Pancreas (tissue), 10 donors: ENCODE data around the gene DPYSL3. TPM values are rescaled to one million over a fixed set of nuclear protein-coding genes. Genes with fewer than 3 reads are reported as not detected.

Source experiments
- ATAC-seq, 4 donors: fragments of 200-7000 bp; cut with Tn5 transposase; one replicate each; pipeline versions ENCODE4 v1.8.0 to v1.9.1; 2020; ENCODE audit warnings: mild to moderate bottlenecking in 4 of 4, moderate library complexity in 4 of 4
- DNase-seq, 6 donors: peaks; one replicate each; pipeline ENCODE4 v3.0.0-alpha.2; 2020
- FAIRE-seq: peaks from 2 replicates; lab custom pipeline; 2012; peaks lifted over from hg19 to GRCh38; lab: Jason Lieb, UNC
- H3K27ac ChIP-seq, 4 donors: fragments of 200-600 bp; sonication (generic); 1 replicate in 3 of 4; 2 replicates in 1 of 4; pipeline versions ENCODE4 v1.5.0 to v1.8.0; 2020
- H3K27me3 ChIP-seq, 4 donors: fragments of 200-600 bp; one replicate each; pipeline ENCODE4 v1.8.0; 2021
- H3K36me3 ChIP-seq, 3 donors: fragments of 200-600 bp; sonication (generic) in 1 of 3; one replicate each; pipeline versions ENCODE4 v1.5.0 to v1.8.0; 2020 to 2021
- H3K4me1 ChIP-seq, 3 donors: fragments of 200-600 bp; one replicate each; pipeline ENCODE4 v1.8.0; 2021
- H3K4me3 ChIP-seq, 4 donors: fragments of 200-600 bp; sonication (generic) in 2 of 4; one replicate each; pipeline versions ENCODE4 v1.5.0 to v1.8.0; 2020 to 2021
- H3K9me3 ChIP-seq, 4 donors: fragments of 200-600 bp; one replicate each; pipeline ENCODE4 v1.8.0; 2021
- WGBS, 2 donors: extraction: QIAGEN DNeasy Blood & Tissue Kit; methylation state at CpG; one replicate each; pipeline ENCODE4 v1.1.7; 2013; 5-methylcytosine and 5-hydroxymethylcytosine counted together
- intact Hi-C, 3 donors: fragments of 100-400 bp; cut with DNase I; formaldehyde crosslinking; loops; one replicate each; pipeline versions ENCODE4 v1.11.1 to v1.14.2; 2022
- polyA plus RNA-seq, 2 donors: library from polyadenylated mRNA; stranded (reverse); fragments of 200-250 nt; gene quantifications; one replicate each; pipeline ENCODE4 v1.2.3, GENCODE V29; 2013
- total RNA-seq, 6 donors: library from RNA; stranded (reverse); fragmentation: NEBNext Ultra II Directional in 4 of 6; extraction: Animal tissue kit (Norgen Biotek cat#: 25700) in 4 of 6; gene quantifications; one replicate each; pipeline versions ENCODE4 v1.2.1 to v1.2.4, GENCODE V29; 2021 to 2023
- TF ChIP-seq, protein P1 (sequence below), 4 donors: fragments of 200-600 bp; sonication (generic) in 3 of 4; IDR thresholded peaks; one replicate each; pipeline versions ENCODE4 v1.5.0 to v1.8.0; 2021; ENCODE audit warnings: antibody characterized with exemption in 4 of 4
- donor health status: healthy with polysubstance abuse.
- donor health status: DM: no; HTN: no; CAD: no; lungs with moderate emphysema.
- donor health status: DM: no; HTN: no; CAD: no.
- donor health status: control.
- donor health status: control.
- donor health status: Bipolar disorder and iron deficiency.
- donor health status: DM: yes; HTN: yes; CAD: no.
- donor health status: DM: no; HTN: no; CAD: no.
- donor health status: DM: no; HTN: no; CAD: no.
- donor health status: DM: yes; HTN: yes; CAD: no.

DPYSL3 gene
- total and polyA plus RNA-seq, 8 donors: 1.7 to 18.4 (median 5.0) TPM

DNA sequence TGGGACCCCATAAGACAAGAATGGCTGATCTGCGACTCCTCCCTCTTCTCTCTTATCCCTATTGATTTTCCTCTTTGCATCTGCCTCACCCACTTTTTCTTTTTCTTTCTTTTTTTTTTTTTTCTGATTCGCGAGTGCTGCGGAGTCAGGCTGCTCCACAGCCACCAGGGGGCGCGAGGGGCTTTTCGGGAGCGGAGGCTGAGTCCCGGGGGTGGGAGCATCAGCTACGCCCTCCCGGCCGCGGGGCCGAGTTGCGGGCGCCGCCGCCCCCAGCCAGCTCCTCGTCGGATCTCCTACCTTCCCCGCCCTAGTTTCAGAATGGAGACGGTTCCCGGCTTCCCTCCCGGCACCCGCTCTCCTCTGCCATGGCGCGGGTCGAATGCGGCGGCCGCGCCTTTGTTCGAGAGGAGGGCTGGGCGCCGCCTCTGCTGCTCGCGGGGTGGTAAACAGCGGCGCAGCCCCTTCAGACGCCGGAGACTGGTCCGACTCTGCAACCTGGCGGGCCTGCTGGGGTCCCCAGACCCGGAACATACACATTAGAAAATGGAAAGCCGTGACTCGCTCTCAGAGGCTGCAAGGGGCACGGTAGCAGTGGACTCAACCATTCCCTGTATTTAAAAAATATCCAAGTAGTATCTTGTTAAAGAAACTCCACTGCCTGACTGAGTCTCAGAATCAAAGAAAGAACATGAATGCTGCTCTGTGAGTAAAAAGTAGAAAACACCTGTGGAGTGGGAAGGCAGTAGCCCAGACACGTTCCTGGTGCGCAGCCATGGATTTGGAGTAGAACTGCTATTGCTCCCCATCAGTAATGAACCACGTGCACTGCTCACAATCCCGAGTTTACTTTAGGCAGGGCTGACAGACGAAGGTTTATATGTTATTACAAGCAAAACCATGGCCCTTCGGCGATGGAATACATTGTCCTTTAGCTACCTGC lies 55.7 kb downstream of the DPYSL3 start:
- Histone ChIP-seq H3K27me3 (peaks cover 0 to 6% (median 0%) of the 10 kb centered on the region in 4 donors), H3K9me3 (no peaks in the 10 kb centered on the region), H3K27ac (peak overlapping the region in 2 of 4 donors; percentile 4 to 64), H3K4me3 (peak overlapping the region; percentile 55 to 67 (median 60)), H3K4me1 (peaks cover 0 to 10% (median 0%) of the 10 kb centered on the region in 3 donors), H3K36me3 (no peaks in the 10 kb centered on the region)
- ATAC-seq (peak; percentile 90 to 95 (median 92)), DNase-seq (peak; percentile 66 to 97 (median 82)), FAIRE-seq (no peak)
- intact Hi-C loops: loop anchor here in 1 of 3 donors (10.0 kb wide), 1 partner anchor 101 kb away; no protein-coding TSS in a partner anchor
- TF ChIP-seq, protein P1, sequence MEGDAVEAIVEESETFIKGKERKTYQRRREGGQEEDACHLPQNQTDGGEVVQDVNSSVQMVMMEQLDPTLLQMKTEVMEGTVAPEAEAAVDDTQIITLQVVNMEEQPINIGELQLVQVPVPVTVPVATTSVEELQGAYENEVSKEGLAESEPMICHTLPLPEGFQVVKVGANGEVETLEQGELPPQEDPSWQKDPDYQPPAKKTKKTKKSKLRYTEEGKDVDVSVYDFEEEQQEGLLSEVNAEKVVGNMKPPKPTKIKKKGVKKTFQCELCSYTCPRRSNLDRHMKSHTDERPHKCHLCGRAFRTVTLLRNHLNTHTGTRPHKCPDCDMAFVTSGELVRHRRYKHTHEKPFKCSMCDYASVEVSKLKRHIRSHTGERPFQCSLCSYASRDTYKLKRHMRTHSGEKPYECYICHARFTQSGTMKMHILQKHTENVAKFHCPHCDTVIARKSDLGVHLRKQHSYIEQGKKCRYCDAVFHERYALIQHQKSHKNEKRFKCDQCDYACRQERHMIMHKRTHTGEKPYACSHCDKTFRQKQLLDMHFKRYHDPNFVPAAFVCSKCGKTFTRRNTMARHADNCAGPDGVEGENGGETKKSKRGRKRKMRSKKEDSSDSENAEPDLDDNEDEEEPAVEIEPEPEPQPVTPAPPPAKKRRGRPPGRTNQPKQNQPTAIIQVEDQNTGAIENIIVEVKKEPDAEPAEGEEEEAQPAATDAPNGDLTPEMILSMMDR (IDR thresholded peaks at IDR 0.05): peak; percentile 71 to 83 (median 82)
- WGBS, 2 donors: 3% methylated on average over 53 to 54 of the region's 54 CpGs

DNA sequence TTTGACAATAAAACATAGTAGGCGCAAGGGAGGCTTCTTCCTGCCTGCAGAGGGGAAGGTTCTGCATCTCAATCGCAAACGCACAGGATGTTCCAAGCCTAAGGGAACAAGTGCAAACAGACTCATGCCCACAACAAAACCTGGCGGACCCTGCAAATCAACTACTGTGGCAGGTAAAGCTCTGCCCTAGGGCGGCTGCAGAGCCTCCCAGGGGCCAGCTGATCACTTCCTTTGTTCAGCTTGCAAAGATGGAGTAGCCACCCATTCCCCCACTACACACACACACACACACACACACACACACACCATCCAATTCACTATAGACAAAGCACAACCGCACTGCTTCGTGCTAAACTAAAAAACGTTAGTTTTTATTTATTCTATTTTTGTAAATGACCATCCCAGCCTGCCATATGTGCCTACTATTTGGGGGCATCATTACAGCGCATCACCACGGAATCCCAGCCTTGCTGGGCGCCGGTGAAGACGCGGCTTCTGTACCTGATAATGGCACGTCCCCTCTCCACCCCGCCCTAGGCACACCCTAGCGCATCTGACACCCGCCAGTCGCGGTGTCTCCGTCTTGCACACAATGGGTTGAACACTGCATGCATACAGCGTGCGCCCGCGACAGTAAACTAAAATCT lies 57.6 kb downstream of the DPYSL3 start:
- TF ChIP-seq, protein P1 (IDR thresholded peaks at IDR 0.05): no peak
- intact Hi-C loops: loop anchor here in 1 of 3 donors (10.0 kb wide), 1 partner anchor 103 kb away; no protein-coding TSS in a partner anchor
- FAIRE-seq: no peak
- peaks cover 0 to 6% (median 0%) of the 10 kb centered on the region in 4 donors for H3K27me3 ChIP-seq
- no peak for DNase-seq
- no peak for ATAC-seq
- no peaks in the 10 kb centered on the region for H3K9me3 ChIP-seq
- WGBS, 2 donors: 17 to 22% methylated on average over 25 of the region's 25 CpGs
- H3K36me3 ChIP-seq: no peaks in the 10 kb centered on the region
- no peak overlapping the region for H3K27ac ChIP-seq
- H3K4me3 ChIP-seq: no peak overlapping the region
- H3K4me1 ChIP-seq: peaks cover 0 to 10% (median 0%) of the 10 kb centered on the region in 3 donors

DNA sequence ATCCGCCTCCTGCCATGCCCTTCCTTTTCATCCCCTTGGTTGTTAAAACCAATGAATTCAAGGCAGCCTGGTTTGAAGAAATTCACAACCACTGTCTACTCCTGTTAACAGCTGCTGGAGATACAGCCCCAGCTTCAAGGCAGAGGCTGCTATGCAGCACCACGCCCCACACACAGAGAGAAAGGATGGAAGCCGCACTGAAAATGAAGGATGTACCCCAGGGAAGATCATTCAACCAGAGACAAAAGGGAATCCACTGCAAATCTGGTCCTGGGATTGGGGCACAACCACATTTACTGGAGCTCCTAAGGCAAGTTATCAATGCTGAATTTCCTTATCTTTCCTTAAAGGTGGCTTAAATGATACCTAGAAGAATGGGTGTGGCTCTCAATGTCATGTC lies 58.7 kb downstream of the DPYSL3 start:
- Histone ChIP-seq H3K36me3 (no peaks in the 10 kb centered on the region), H3K27me3 (peaks cover 0 to 6% (median 0%) of the 10 kb centered on the region in 4 donors), H3K4me1 (peaks cover 0 to 10% (median 0%) of the 10 kb centered on the region in 3 donors), H3K4me3 (no peak overlapping the region), H3K27ac (no peak overlapping the region), H3K9me3 (no peaks in the 10 kb centered on the region)
- no peak for DNase-seq
- ATAC-seq: no peak
- 83 to 88% methylated on average over 3 of the region's 3 CpGs for WGBS, 2 donors
- TF ChIP-seq, protein P1 (IDR thresholded peaks at IDR 0.05): no peak
- intact Hi-C loops: loop anchor here in 1 of 3 donors (10.0 kb wide), 1 partner anchor 104 kb away; no protein-coding TSS in a partner anchor
- no peak for FAIRE-seq

DNA sequence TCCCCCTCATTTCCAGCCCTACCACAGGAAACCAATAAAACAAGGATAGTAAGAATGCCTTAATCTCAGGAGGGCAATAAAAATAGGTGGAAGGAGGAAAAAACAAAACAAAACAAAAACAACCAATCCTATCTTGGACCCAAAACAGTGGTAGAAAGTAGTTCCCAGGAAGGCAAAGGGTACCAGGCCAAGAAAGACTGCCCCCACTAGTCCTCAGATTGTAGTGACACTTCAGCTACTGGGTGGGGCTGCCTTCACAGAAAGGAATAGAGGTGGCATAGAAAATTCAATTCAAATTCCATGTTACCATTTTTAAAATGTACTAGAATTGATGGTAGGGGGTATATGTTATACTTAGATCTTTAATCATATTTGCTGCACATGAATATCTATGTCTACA lies 59.3 kb downstream of the DPYSL3 start:
- intact Hi-C loops: loop anchor here in 1 of 3 donors (10.0 kb wide), 1 partner anchor 104 kb away; no protein-coding TSS in a partner anchor
- ATAC-seq (no peak), FAIRE-seq (no peak), DNase-seq (no peak)
- Histone ChIP-seq H3K27me3 (peaks cover 0 to 6% (median 0%) of the 10 kb centered on the region in 4 donors), H3K4me1 (peaks cover 0 to 10% (median 0%) of the 10 kb centered on the region in 3 donors), H3K9me3 (no peaks in the 10 kb centered on the region), H3K36me3 (no peaks in the 10 kb centered on the region), H3K27ac (no peak overlapping the region), H3K4me3 (no peak overlapping the region)
- TF ChIP-seq, protein P1 (IDR thresholded peaks at IDR 0.05): no peak
